B cell (primary cell): ENCODE measurements around the gene TAF1C. TPM values are rescaled to one million over a fixed set of nuclear protein-coding genes. Genes with fewer than 3 reads are reported as not detected.

Experiments
- ATAC-seq: fragments of 200-7000 bp; cut with Tn5 transposase; one replicate; pipeline ENCODE4 v1.10.0; 2021; ENCODE audit warnings: low read depth, mild to moderate bottlenecking, moderate number of reproducible peaks, moderate library complexity
- CTCF ChIA-PET: fragments of 350-600 bp; sonication (Branson Sonifier 250); formaldehyde crosslinking; loops from one replicate; lab custom pipeline; 2021; ENCODE audit warnings: antibody characterized with exemption, inconsistent platforms; lab: Charles Lee
- POLR2A ChIA-PET: fragments of 350-600 bp; sonication (Branson Sonifier 250); formaldehyde crosslinking; loops from one replicate; lab custom pipeline; 2021; ENCODE audit warnings: antibody characterized with exemption; lab: Charles Lee
- DNase-seq: peaks from one replicate; pipeline ENCODE4 v3.0.0; 2013
- H2AFZ ChIP-seq: 2 replicates; pipeline ENCODE4 v1.6.1; 2012; ENCODE audit warnings: mild to moderate bottlenecking, low read depth, low read length; ENCODE audit not compliant: insufficient read depth, poor library complexity, severe bottlenecking
- H3K27ac ChIP-seq, 2 donors: 1 replicate in 1 of 2; 2 replicates in 1 of 2; pipeline ENCODE4 v1.5.1; 2012 to 2013; ENCODE audit warnings: low read length in 2 of 2, mild to moderate bottlenecking in 2 of 2, moderate library complexity in 1 of 2
- H3K27me3 ChIP-seq, 4 experiments: fragments of 200-600 bp in 1 of 4; sonication (generic) in 1 of 4; replicated peaks in 1 of 4; 1 replicate in 2 of 4; 2 replicates in 2 of 4; pipeline versions ENCODE4 v1.6.1 to v1.7.0; 2013 to 2016; ENCODE audit warnings: low read length in 3 of 4, mild to moderate bottlenecking in 2 of 4, mixed read lengths in 1 of 4, moderate library complexity in 1 of 4; ENCODE audit not compliant: insufficient read depth in 4 of 4, control insufficient read depth in 3 of 4; ENCODE audit errors: control extremely low read depth in 1 of 4
- H3K36me3 ChIP-seq, 2 experiments: replicated peaks in 1 of 2; 1 replicate in 1 of 2; 2 replicates in 1 of 2; pipeline versions ENCODE4 v1.6.1 to v1.7.1; 2013; ENCODE audit warnings: low read length in 1 of 2; ENCODE audit not compliant: insufficient read depth in 2 of 2, control insufficient read depth in 1 of 2; ENCODE audit errors: control extremely low read depth in 1 of 2, extremely low read depth in 1 of 2
- H3K4me1 ChIP-seq, 2 donors: fragments of 200-600 bp in 1 of 2; sonication (generic) in 1 of 2; 1 replicate in 1 of 2; 2 replicates in 1 of 2; pipeline versions ENCODE4 v1.5.1 to v1.6.1; 2013 to 2017; ENCODE audit warnings: low read length in 2 of 2; ENCODE audit not compliant: control insufficient read depth in 2 of 2, insufficient read depth in 2 of 2
- H3K4me2 ChIP-seq: replicated peaks from 2 replicates; pipeline ENCODE3; 2012; ENCODE audit warnings: mild to moderate bottlenecking, low read depth, low read length; ENCODE audit not compliant: poor library complexity, severe bottlenecking
- H3K4me3 ChIP-seq, 5 experiments: fragments of 200-600 bp in 1 of 5; sonication (generic) in 1 of 5; 1 replicate in 3 of 5; 2 replicates in 2 of 5; pipeline versions ENCODE4 v1.5.1 to v1.7.0; 2011 to 2016; ENCODE audit warnings: low read length in 4 of 5, mild to moderate bottlenecking in 4 of 5, low read depth in 2 of 5, control low read depth in 1 of 5, moderate library complexity in 1 of 5; ENCODE audit not compliant: insufficient read depth in 1 of 5; ENCODE audit errors: control extremely low read depth in 1 of 5, extremely low read depth in 1 of 5
- H3K79me2 ChIP-seq: fragments of 200-600 bp; sonication (generic); one replicate; pipeline ENCODE4 v1.6.0; 2016; ENCODE audit warnings: low read length; ENCODE audit not compliant: control insufficient read depth, insufficient read depth
- H3K9ac ChIP-seq: fragments of 200-600 bp; sonication (generic); 2 replicates; pipeline ENCODE4 v1.6.1; 2017; ENCODE audit warnings: mild to moderate bottlenecking, low read length, moderate library complexity
- H3K9me3 ChIP-seq, 3 donors: one replicate each; pipeline versions ENCODE4 v1.6.1 to v1.7.1; 2013; ENCODE audit warnings: low read length in 2 of 3; ENCODE audit not compliant: control insufficient read depth in 2 of 3, insufficient read depth in 1 of 3; ENCODE audit errors: control extremely low read depth in 1 of 3
- H4K20me1 ChIP-seq: 2 replicates; pipeline ENCODE4 v1.6.0; 2012; ENCODE audit warnings: mild to moderate bottlenecking, low read length; ENCODE audit not compliant: insufficient read depth, control insufficient read depth, poor library complexity, severe bottlenecking
- H3K27ac Mint-ChIP-seq: one replicate; pipeline ENCODE4 v1.8.0; 2021; ENCODE audit warnings: mixed read lengths
- H3K27me3 Mint-ChIP-seq: one replicate; pipeline ENCODE4 v1.8.0; 2021; ENCODE audit warnings: mixed read lengths
- H3K4me1 Mint-ChIP-seq: one replicate; pipeline ENCODE4 v1.8.0; 2021; ENCODE audit warnings: mixed read lengths
- H3K4me3 Mint-ChIP-seq: one replicate; pipeline ENCODE4 v1.8.0; 2021; ENCODE audit warnings: mixed read lengths
- H3K9me3 Mint-ChIP-seq: one replicate; pipeline ENCODE4 v1.8.0; 2022; ENCODE audit warnings: mixed read lengths; ENCODE audit not compliant: insufficient read depth
- EZH2 ChIP-seq: IDR thresholded peaks from 2 replicates; pipeline ENCODE4 v1.6.1; 2012; ENCODE audit warnings: borderline replicate concordance, low read depth, mild to moderate bottlenecking, moderate library complexity, low read length; ENCODE audit not compliant: insufficient read depth, poor library complexity, severe bottlenecking
- WGBS: methylation state at CpG from one replicate; pipeline ENCODE4 v1.1.5; 2013; ENCODE audit warnings: missing lambda C conversion rate; ENCODE audit not compliant: insufficient coverage; 5-methylcytosine and 5-hydroxymethylcytosine counted together
- intact Hi-C: fragments of 100-400 bp; cut with micrococcal nuclease; formaldehyde crosslinking; loops from one replicate; pipeline ENCODE4 v1.10.0; 2022
- polyA plus RNA-seq: library from polyadenylated mRNA; depleted of rRNA; stranded (reverse); fragments of >200 nt; gene quantifications from 2 replicates; pipeline ENCODE4 v1.2.3, GENCODE V29; 2012
- total RNA-seq, 2 donors: library from RNA; stranded (reverse); fragments of 120-200 nt in 1 of 2; gene quantifications; 1 replicate in 1 of 2; 2 replicates in 1 of 2; pipeline versions ENCODE4 v1.2.3 to v1.2.4, GENCODE V29; 2013 to 2022
- TF ChIP-seq, protein P1 (sequence below): fragments of 200-600 bp; IDR thresholded peaks from one replicate; pipeline ENCODE4 v1.8.0; 2022; ENCODE audit warnings: antibody characterized with exemption, mild to moderate bottlenecking

The TAF1C gene
- total and polyA plus RNA-seq, 2 donors (not counting 1 experiment from before 2014, with no cell fraction given): 115 to 125 TPM

DNA sequence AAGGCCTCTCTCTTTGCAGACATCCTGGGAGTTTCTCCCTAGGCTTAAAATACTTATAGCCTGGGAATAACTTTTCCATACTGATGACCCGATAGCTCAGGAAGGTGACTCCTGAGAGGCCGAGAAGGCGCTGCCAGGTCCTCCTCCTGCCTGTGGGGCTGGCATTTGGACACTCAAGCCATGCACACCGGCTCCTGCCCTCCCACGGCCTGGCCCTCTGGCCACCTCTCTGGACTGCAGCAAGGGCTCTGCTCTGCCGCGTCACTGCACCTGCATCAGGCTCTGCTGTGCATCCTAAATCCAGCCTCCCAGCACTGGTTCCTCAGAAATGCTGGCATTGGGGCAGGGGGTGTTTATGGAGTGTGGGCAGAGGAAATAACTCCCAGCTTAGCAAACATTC is 38.7 kb upstream of the TAF1C start:
- no peak overlapping the region for H2AFZ ChIP-seq

DNA sequence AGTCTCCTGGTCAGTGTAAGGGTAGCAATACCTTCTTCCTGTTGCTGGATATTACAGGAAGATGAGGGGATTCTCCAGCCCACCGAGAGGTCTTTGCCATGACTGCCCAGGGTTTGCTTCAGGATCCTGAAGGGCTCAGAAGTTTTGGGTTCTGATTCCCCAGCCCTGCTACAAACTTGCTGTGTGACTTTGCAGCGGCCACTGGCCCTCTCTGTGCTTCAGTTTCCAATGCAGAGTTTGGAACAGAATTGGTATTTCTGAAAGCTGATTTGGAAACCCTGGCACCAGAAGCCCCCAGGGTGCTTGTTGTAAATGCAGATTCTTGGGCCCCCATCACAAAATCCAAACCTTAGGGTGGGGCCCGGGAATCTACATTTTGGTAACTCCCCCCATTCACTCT is 38.3 kb upstream of the TAF1C start:
- Histone ChIP-seq H2AFZ (no peak overlapping the region), H3K9me3 (no peaks in the 10 kb centered on the region), H4K20me1 (no peaks in the 10 kb centered on the region), H3K27me3 (peaks cover 0 to 6% (median 0%) of the 10 kb centered on the region in 4 experiments), H3K4me3 (no peak overlapping the region), H3K4me1 (no peaks in the 10 kb centered on the region), H3K27ac (no peak overlapping the region), H3K9ac (no peak overlapping the region), H3K79me2 (no peaks in the 10 kb centered on the region), H3K4me2 (no peak overlapping the region), H3K36me3 (no peaks in the 10 kb centered on the region)
- Mint-ChIP-seq H3K27me3 (peaks cover 23% of the 10 kb centered on the region), H3K4me1 (no peaks in the 10 kb centered on the region), H3K9me3 (no peaks in the 10 kb centered on the region), H3K27ac (no peak overlapping the region), H3K4me3 (no peak overlapping the region)
- CTCF ChIA-PET: no interaction called here
- POLR2A ChIA-PET: no interaction called here
- ATAC-seq (no peak), DNase-seq (no peak)
- WGBS: 89% methylated on average over 3 of the region's 3 CpGs
- intact Hi-C loops: no loop called here
- TF ChIP-seq, protein P1, sequence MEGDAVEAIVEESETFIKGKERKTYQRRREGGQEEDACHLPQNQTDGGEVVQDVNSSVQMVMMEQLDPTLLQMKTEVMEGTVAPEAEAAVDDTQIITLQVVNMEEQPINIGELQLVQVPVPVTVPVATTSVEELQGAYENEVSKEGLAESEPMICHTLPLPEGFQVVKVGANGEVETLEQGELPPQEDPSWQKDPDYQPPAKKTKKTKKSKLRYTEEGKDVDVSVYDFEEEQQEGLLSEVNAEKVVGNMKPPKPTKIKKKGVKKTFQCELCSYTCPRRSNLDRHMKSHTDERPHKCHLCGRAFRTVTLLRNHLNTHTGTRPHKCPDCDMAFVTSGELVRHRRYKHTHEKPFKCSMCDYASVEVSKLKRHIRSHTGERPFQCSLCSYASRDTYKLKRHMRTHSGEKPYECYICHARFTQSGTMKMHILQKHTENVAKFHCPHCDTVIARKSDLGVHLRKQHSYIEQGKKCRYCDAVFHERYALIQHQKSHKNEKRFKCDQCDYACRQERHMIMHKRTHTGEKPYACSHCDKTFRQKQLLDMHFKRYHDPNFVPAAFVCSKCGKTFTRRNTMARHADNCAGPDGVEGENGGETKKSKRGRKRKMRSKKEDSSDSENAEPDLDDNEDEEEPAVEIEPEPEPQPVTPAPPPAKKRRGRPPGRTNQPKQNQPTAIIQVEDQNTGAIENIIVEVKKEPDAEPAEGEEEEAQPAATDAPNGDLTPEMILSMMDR: no peak
- no peak for TF ChIP-seq EZH2

More for the DNA sequence above, 38.7 kb upstream of the TAF1C start:
- Histone ChIP-seq H3K4me1 (no peaks in the 10 kb centered on the region), H3K36me3 (no peaks in the 10 kb centered on the region), H4K20me1 (no peaks in the 10 kb centered on the region), H3K27me3 (peaks cover 0 to 6% (median 0%) of the 10 kb centered on the region in 4 experiments), H3K4me2 (no peak overlapping the region), H3K4me3 (no peak overlapping the region), H3K9me3 (no peaks in the 10 kb centered on the region), H3K79me2 (no peaks in the 10 kb centered on the region), H3K9ac (no peak overlapping the region), H3K27ac (no peak overlapping the region)
- ChIA-PET POLR2A (no interaction called here), CTCF (no interaction called here)
- Mint-ChIP-seq H3K27me3 (peaks cover 23% of the 10 kb centered on the region), H3K27ac (no peak overlapping the region), H3K9me3 (no peaks in the 10 kb centered on the region), H3K4me3 (no peak overlapping the region), H3K4me1 (no peaks in the 10 kb centered on the region)
- 95% methylated on average over 5 of the region's 7 CpGs for WGBS
- intact Hi-C loops: no loop called here
- TF ChIP-seq, protein P1: no peak
- no peak for TF ChIP-seq EZH2
- no peak for ATAC-seq
- no peak for DNase-seq
